A673 (cell line): Measurements from ENCODE around the gene SBK1.

ENCODE experiments used
- CTCF ChIP-seq: fragments of 300-800, 200-600 bp; sonication (generic); conservative IDR thresholded peaks from 2 replicates; pipeline ENCODE4 v1.5.1; 2017; ENCODE audit warnings: low read depth, mild to moderate bottlenecking, antibody characterized with exemption, low read length, moderate library complexity, mixed read lengths
- EZH2 ChIP-seq: fragments of 200-600 bp; sonication (generic); IDR thresholded peaks from 2 replicates; pipeline ENCODE4 v1.6.1; 2017; ENCODE audit warnings: borderline replicate concordance, low read depth, mild to moderate bottlenecking, mixed read lengths, antibody characterized with exemption, low read length; ENCODE audit not compliant: poor library complexity, severe bottlenecking

- TF ChIP-seq CTCF (no peak), EZH2 (no peak)
Observed at GRCh38 chr16:28294201-28294600, 1.9 kb downstream of the SBK1 start.
